Stimulated activated CD8-positive, alpha-beta memory T cell treated with anti-CD3 and anti-CD28 coated beads, Interleukin-7, amount 100 ng/mL, for 48 hours (primary cell): ENCODE measurements around the gene WDHD1.
"Not testable (repeated sequence)": the region's sequence is repeated elsewhere in the genome, so short reads cannot be mapped to it uniquely, and the experiment has no call there.

Experiments used
- DNase-seq, 2 donors: peaks; one replicate each; pipeline ENCODE4 v3.0.0-alpha.2; 2020; ENCODE audit warnings: low read depth in 1 of 2; ENCODE audit errors: extremely low read depth in 1 of 2

WDHD1 gene

GRCh38 chr14:54916101-54916500 is 110.8 kb downstream of the WDHD1 start:
- no peak for DNase-seq

- no peak for DNase-seq
These were observed 116.9 kb downstream of the WDHD1 start for GRCh38 chr14:54909817-54910558.

- not testable (repeated sequence) for DNase-seq
These were observed 117.9 kb downstream of the WDHD1 start for GRCh38 chr14:54908973-54909372.

- no peak for DNase-seq
These were observed 118.7 kb downstream of the WDHD1 start for GRCh38 chr14:54908190-54908589.

GRCh38 chr14:54906075-54906474 is 120.8 kb downstream of the WDHD1 start:
- DNase-seq = no peak

- peak; percentile 56 to 57 for DNase-seq
These were observed 124.1 kb downstream of the WDHD1 start, which contains the start of gene GCH1 for GRCh38 chr14:54902521-54903420. GCH1 (minus strand) TSS chr14:54902826; CDS start chr14:54902663, 163 bp downstream.

GRCh38 chr14:54902143-54902520 is 124.8 kb downstream of the WDHD1 start:
- DNase-seq = peak; percentile 72 to 73

GRCh38 chr14:54901380-54902142 is 125.3 kb downstream of the WDHD1 start:
- DNase-seq = no peak

- DNase-seq = no peak
These were observed 127.3 kb downstream of the WDHD1 start for GRCh38 chr14:54899573-54899972.

GRCh38 chr14:54897809-54898555 is 128.9 kb downstream of the WDHD1 start:
- DNase-seq = not testable (repeated sequence)

GRCh38 chr14:54895683-54896082 is 131.2 kb downstream of the WDHD1 start:
- DNase-seq = no peak

GRCh38 chr14:54894995-54895394 is 131.9 kb downstream of the WDHD1 start:
- DNase-seq = no peak

GRCh38 chr14:54893151-54893760 is 133.6 kb downstream of the WDHD1 start:
- DNase-seq = no peak

GRCh38 chr14:54891471-54892245 is 135.2 kb downstream of the WDHD1 start:
- no peak for DNase-seq

- DNase-seq = no peak
These were observed 136.1 kb downstream of the WDHD1 start for GRCh38 chr14:54890788-54891187.

- no peak for DNase-seq
These were observed 137.0 kb downstream of the WDHD1 start for GRCh38 chr14:54889919-54890318.
